ENCODE data around the gene SRR. TPM values are rescaled to one million over a fixed set of nuclear protein-coding genes. Genes with fewer than 3 reads are reported as not detected.
A peak's percentile ranks its signal among the peaks of the same experiment; 100 is the strongest.

The SRR gene
- total and polyA plus RNA-seq, 10 of the 15 experiments (the other 5 are each of a cell fraction or from before 2014, with no cell fraction given), result 11.7 to 33.9 (median 20.2) TPM

GRCh38 chr17:2336215-2336851 lies 32.6 kb downstream of the SRR start, which contains the start of gene TSR1 (continued):
- TF ChIP-seq E2F8 (IDR thresholded peaks at IDR 0.05; ENCODE audit: low read depth, partially characterized antibody) (peak; percentile 17), BCLAF1 (IDR thresholded peaks at IDR 0.05) (no peak), SIX5 (IDR thresholded peaks at IDR 0.05; ENCODE audit: low read depth, low read length, severe bottlenecking) (peak; percentile 49), RAD21 (IDR thresholded peaks at IDR 0.05; ENCODE audit: insufficient read depth, low read depth, low read length) (no peak), SUPT20H (IDR thresholded peaks at IDR 0.05; ENCODE audit: borderline replicate concordance, control insufficient read depth, low read depth, low read length) (no peak), MYB (IDR thresholded peaks at IDR 0.05; ENCODE audit: borderline replicate concordance, low read depth, low read length) (no peak), ZNF622 (IDR thresholded peaks at IDR 0.05) (no peak), SPI1 (IDR thresholded peaks at IDR 0.05; ENCODE audit: borderline replicate concordance, insufficient read depth, low read depth, low read length) (no peak), ZNF687 (IDR thresholded peaks at IDR 0.05) (no peak; the same call in none of the 2 replicates), NFXL1 (IDR thresholded peaks at IDR 0.05; ENCODE audit: borderline replicate concordance) (no peak), TAF1 (IDR thresholded peaks at IDR 0.05; ENCODE audit: borderline replicate concordance, low read depth, low read length) (peak; percentile 91), STAT1 (conservative IDR thresholded peaks at IDR 0.05) (no peak), ATF7 (IDR thresholded peaks at IDR 0.05; ENCODE audit: low read depth) (0 out of 2 replicates have a peak, but pooled peaks have one; percentile 34), ZSCAN29 (IDR thresholded peaks at IDR 0.05) (no peak), PBX3 (IDR thresholded peaks at IDR 0.05; ENCODE audit: insufficient replicate concordance, low read depth, low read length) (no peak), CHD1 (IDR thresholded peaks at IDR 0.05; ENCODE audit: low read depth, low read length) (no peak), STAT3 (IDR thresholded peaks at IDR 0.05; ENCODE audit: low read depth, low read length) (no peak), ZNF384 (IDR thresholded peaks at IDR 0.05; ENCODE audit: borderline replicate concordance, low read depth, low read length) (no peak)
